Ishikawa (cell line): Measurements from ENCODE around the gene RAB27B.

ENCODE experiments used
- CEBPB ChIP-seq: IDR thresholded peaks from 2 replicates; pipeline ENCODE4 v1.6.1; 2012
- CREB1 ChIP-seq: IDR thresholded peaks from 2 replicates; pipeline ENCODE4 v1.6.1; 2012; ENCODE audit warnings: low read depth
- EGR1 ChIP-seq: IDR thresholded peaks from 2 replicates; pipeline ENCODE4 v1.6.1; 2012
- EP300 ChIP-seq: IDR thresholded peaks from 2 replicates; pipeline ENCODE4 v1.6.1; 2012; ENCODE audit warnings: borderline replicate concordance
- FOXM1 ChIP-seq: IDR thresholded peaks from 2 replicates; pipeline ENCODE4 v1.6.1; 2012; ENCODE audit warnings: low read depth, borderline replicate concordance
- NFIC ChIP-seq: IDR thresholded peaks from 2 replicates; pipeline ENCODE4 v1.6.1; 2012
- RAD21 ChIP-seq: IDR thresholded peaks from 2 replicates; pipeline ENCODE4 v1.6.1; 2012; ENCODE audit warnings: low read depth
- REST ChIP-seq: IDR thresholded peaks from 2 replicates; pipeline ENCODE4 v1.6.1; 2012; ENCODE audit warnings: low read depth, mild to moderate bottlenecking
- TAF1 ChIP-seq: IDR thresholded peaks from 2 replicates; pipeline ENCODE4 v1.6.1; 2012; ENCODE audit warnings: low read depth, mild to moderate bottlenecking
- TCF12 ChIP-seq: IDR thresholded peaks from 2 replicates; pipeline ENCODE4 v1.6.1; 2012; ENCODE audit warnings: low read depth
- TEAD4 ChIP-seq: IDR thresholded peaks from 2 replicates; pipeline ENCODE4 v1.6.1; 2012
- USF1 ChIP-seq: IDR thresholded peaks from 2 replicates; pipeline ENCODE4 v1.6.1; 2012
- YY1 ChIP-seq: IDR thresholded peaks from 2 replicates; pipeline ENCODE4 v1.6.1; 2012; ENCODE audit warnings: low read depth
- ZBTB7A ChIP-seq: IDR thresholded peaks from 2 replicates; pipeline ENCODE4 v1.6.1; 2012; ENCODE audit warnings: low read depth
- TF ChIP-seq, protein P1 (sequence below): IDR thresholded peaks from 2 replicates; pipeline ENCODE4 v1.6.1; 2012

The RAB27B gene

GRCh38 chr18:54926593-54927325, 98.5 kb downstream of the RAB27B start:
- TF ChIP-seq, protein P1, sequence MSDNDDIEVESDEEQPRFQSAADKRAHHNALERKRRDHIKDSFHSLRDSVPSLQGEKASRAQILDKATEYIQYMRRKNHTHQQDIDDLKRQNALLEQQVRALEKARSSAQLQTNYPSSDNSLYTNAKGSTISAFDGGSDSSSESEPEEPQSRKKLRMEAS = no peak
- no peak for TF ChIP-seq YY1
- no peak for TF ChIP-seq FOXM1
- no peak for TF ChIP-seq TEAD4
- TF ChIP-seq USF1 = no peak
- TF ChIP-seq CREB1 = no peak
- no peak for TF ChIP-seq TCF12
- TF ChIP-seq RAD21 = no peak
- TF ChIP-seq NFIC = no peak
- no peak for TF ChIP-seq TAF1
- no peak for TF ChIP-seq CEBPB

- no peak for TF ChIP-seq TAF1
- TF ChIP-seq ZBTB7A = no peak
- no peak for TF ChIP-seq NFIC
- no peak for TF ChIP-seq RAD21
- TF ChIP-seq TCF12 = no peak
- no peak for TF ChIP-seq EGR1
- no peak for TF ChIP-seq CEBPB
- no peak for TF ChIP-seq EP300
- TF ChIP-seq TEAD4 = no peak
- no peak for TF ChIP-seq YY1
- no peak for TF ChIP-seq CREB1
- no peak for TF ChIP-seq FOXM1
Observed at GRCh38 chr18:54928236-54928635, 100.0 kb downstream of the RAB27B start.

GRCh38 chr18:54931152-54931551, 102.9 kb downstream of the RAB27B start:
- TF ChIP-seq TAF1 = no peak
- TF ChIP-seq RAD21 = no peak
- TF ChIP-seq EGR1 = no peak
- TF ChIP-seq EP300 = no peak
- no peak for TF ChIP-seq NFIC
- TF ChIP-seq, protein P1 = no peak
- TF ChIP-seq FOXM1 = no peak
- no peak for TF ChIP-seq CREB1
- no peak for TF ChIP-seq USF1
- TF ChIP-seq TEAD4 = no peak
- no peak for TF ChIP-seq CEBPB
- no peak for TF ChIP-seq TCF12
- TF ChIP-seq REST = no peak
- TF ChIP-seq ZBTB7A = no peak
- TF ChIP-seq YY1 = no peak

- no peak for TF ChIP-seq NFIC
- no peak for TF ChIP-seq TCF12
- TF ChIP-seq TAF1 = no peak
- TF ChIP-seq ZBTB7A = no peak
Observed at GRCh38 chr18:54932472-54932871, 104.2 kb downstream of the RAB27B start.

DNA sequence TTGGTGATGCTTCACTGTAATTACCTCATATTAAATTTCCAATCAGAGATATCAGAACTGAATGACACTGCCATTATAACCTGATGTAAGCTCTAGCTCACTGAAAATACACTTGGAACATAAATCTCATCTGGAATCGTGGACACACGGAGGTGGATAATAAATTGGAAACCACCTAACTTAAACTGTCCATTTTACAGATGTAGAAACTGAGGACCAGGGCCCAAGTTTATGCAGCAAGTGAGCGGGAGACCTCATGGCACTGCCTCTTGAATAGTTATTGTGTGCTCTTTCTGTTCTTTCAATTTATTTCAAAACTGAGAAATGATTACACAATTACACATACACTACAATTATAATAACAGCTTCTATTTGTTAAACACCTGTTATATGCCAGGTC, 110.2 kb downstream of the RAB27B start:
- TF ChIP-seq ZBTB7A (no peak), FOXM1 (no peak), TCF12 (no peak), RAD21 (no peak), REST (no peak), YY1 (no peak), USF1 (no peak), NFIC (no peak), EGR1 (no peak), EP300 (no peak)
- TF ChIP-seq, protein P1 = no peak
